CD4-positive, alpha-beta T cell treated with Interleukin-21 for 1 hour (primary cell): ENCODE data around the gene FTO.

Experiments used
- DNase-seq: peaks from one replicate; pipeline ENCODE4 v3.0.0-alpha.2; 2020

Gene FTO

DNA sequence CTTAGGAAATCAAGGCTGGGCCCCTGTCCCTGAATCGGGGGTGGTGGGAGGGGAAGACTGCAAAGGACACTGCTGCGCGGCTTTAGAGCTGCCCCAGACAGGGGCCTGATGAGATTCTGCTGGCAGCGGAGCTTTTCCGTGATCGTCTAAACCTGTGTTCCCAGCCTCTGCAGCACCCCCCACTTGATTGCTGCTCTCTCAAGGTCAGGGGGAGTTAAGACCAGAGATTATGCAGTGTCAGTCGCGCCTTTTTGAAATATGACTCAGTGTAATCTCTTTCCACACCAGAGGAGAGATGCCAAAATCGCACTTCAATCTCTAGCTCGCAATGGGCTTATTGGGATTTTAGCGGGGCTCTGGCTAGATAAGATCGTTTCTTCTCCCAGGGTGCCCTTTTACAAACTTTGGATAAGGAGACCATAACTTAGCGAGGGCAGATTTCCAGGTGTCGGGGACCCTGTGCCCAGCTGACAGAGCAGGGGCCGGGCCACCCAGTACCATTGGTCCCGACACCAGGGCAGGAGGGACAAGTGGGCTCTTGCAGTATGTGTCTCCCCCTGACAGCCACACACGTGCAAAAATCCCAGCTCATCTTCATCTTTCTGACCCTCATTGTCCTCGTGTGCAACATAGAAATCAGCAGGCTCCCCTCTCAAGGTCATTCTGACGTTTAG is 495.7 kb downstream of the FTO start:
- no peak for DNase-seq

GRCh38 chr16:54200161-54200534 is 496.2 kb downstream of the FTO start:
- DNase-seq = no peak

DNA sequence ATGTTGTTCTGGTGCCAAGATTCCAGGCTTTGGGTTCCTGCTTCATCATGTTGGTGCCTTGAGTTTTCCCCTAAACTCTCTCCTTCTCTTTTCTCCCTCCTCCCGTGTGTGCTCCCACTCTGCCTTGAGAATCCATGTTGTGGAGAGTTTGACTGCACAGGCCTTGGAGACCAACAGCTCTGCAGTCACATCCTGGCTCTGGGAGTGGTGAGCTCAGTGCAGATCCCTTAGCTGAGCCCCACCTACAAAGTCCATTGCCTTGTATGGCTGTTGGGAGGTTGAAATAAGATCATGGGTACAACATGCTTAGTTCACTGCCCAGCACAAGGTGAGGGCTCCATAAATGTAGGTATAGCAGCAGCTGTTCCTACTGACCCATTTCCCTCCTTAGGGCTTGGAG is 496.8 kb downstream of the FTO start:
- DNase-seq = no peak

DNA sequence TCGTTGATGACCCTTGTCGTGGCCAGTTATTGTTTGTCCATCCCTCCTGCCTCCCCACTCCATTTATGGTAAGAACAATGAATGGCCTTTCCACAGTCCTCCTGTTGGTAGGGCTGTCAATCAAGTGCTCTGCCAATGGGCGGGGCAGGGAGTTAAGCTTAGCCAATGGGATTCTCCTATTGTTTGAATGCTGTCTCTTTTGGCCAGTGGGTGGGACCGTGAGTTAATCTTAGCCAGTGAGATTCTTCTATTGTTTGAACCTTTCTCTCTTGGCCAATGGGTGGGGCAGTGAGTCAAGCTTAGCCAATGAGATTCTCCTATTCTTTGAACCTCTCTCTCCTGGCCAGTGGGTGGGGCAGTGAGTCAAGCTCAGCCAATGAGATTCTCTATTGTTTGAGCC is 497.2 kb downstream of the FTO start:
- no peak for DNase-seq
